ENCODE results near the gene BRD2.

The BRD2 gene

GRCh38 chr6:32983493-32983848 lies 15.1 kb downstream of the BRD2 start:
- no peak for TF ChIP-seq CTCF (IDR thresholded peaks at IDR 0.05; ENCODE audit: borderline replicate concordance, control extremely low read depth, extremely low read depth, insufficient read depth, missing control alignments)
- DNase-seq (ENCODE audit: low spot score) = no peak
- in situ Hi-C loops (cut with MboI; ENCODE audit: low sequenced_read_pairs, unreplicated experiment) = no loop called here

GRCh38 chr6:32983964-32984621 lies 15.7 kb downstream of the BRD2 start:
- TF ChIP-seq CTCF (IDR thresholded peaks at IDR 0.05; ENCODE audit: borderline replicate concordance, control extremely low read depth, extremely low read depth, insufficient read depth, missing control alignments) = no peak
- in situ Hi-C loops (cut with MboI; ENCODE audit: low sequenced_read_pairs, unreplicated experiment) = no loop called here
- no peak for DNase-seq (ENCODE audit: low spot score)

GRCh38 chr6:32984622-32985389 lies 16.4 kb downstream of the BRD2 start:
- DNase-seq (ENCODE audit: low spot score) = peak; percentile 74
- TF ChIP-seq CTCF (IDR thresholded peaks at IDR 0.05; ENCODE audit: borderline replicate concordance, control extremely low read depth, extremely low read depth, insufficient read depth, missing control alignments) = peak; percentile 84
- in situ Hi-C loops (cut with MboI; ENCODE audit: low sequenced_read_pairs, unreplicated experiment) = loop anchor here (5.0 kb wide), 1 partner anchor 98 kb away; no protein-coding TSS in a partner anchor

GRCh38 chr6:32989368-32989767 lies 21.0 kb downstream of the BRD2 start:
- DNase-seq (ENCODE audit: low spot score) = no peak
- no peak for TF ChIP-seq CTCF (IDR thresholded peaks at IDR 0.05; ENCODE audit: borderline replicate concordance, control extremely low read depth, extremely low read depth, insufficient read depth, missing control alignments)
- in situ Hi-C loops (cut with MboI; ENCODE audit: low sequenced_read_pairs, unreplicated experiment) = loop anchor here (5.0 kb wide), 1 partner anchor 102 kb away; no protein-coding TSS in a partner anchor

GRCh38 chr6:32991972-32992371 lies 23.6 kb downstream of the BRD2 start:
- in situ Hi-C loops (cut with MboI; ENCODE audit: low sequenced_read_pairs, unreplicated experiment) = no loop called here
- no peak for DNase-seq (ENCODE audit: low spot score)
- no peak for TF ChIP-seq CTCF (IDR thresholded peaks at IDR 0.05; ENCODE audit: borderline replicate concordance, control extremely low read depth, extremely low read depth, insufficient read depth, missing control alignments)

GRCh38 chr6:32993363-32993973 lies 25.1 kb downstream of the BRD2 start:
- TF ChIP-seq CTCF (IDR thresholded peaks at IDR 0.05; ENCODE audit: borderline replicate concordance, control extremely low read depth, extremely low read depth, insufficient read depth, missing control alignments) = no peak
- DNase-seq (ENCODE audit: low spot score) = no peak
- in situ Hi-C loops (cut with MboI; ENCODE audit: low sequenced_read_pairs, unreplicated experiment) = no loop called here
